ENCODE results near the gene ARHGAP22. TPM values are rescaled to one million over a fixed set of nuclear protein-coding genes. Genes with fewer than 3 reads are reported as not detected.

The ARHGAP22 gene
- polyA plus RNA-seq, 1 of the 3 experiments (the other 2 are of a cell fraction), result 12.4 TPM

- Histone ChIP-seq H3K27me3 (ENCODE audit: insufficient read depth) (no peaks in the 10 kb centered on the region), H2AFZ (ENCODE audit: low read depth) (no peak overlapping the region), H3F3A (replicated peaks; ENCODE audit: insufficient read depth) (peaks cover 5% of the 10 kb centered on the region), H3K4me1 (ENCODE audit: control insufficient read depth in 1 of 2, insufficient read depth in 2 of 2, low read depth in 1 of 2, low read length in 1 of 2) (peaks cover 9 to 10% of the 10 kb centered on the region in 2 experiments), H4K20me1 (ENCODE audit: insufficient read depth) (0 out of 2 replicates have a peak, but pooled peaks cover 7% of the 10 kb centered on the region), H3K9me2 (no peaks in the 10 kb centered on the region), H3K9me3 (no peaks in the 10 kb centered on the region), H3K27ac (ENCODE audit: low read depth in 2 of 2, low read length in 1 of 2) (peak overlapping the region; percentile 11 to 57; a peak in 3 of 4 replicates), H3K79me2 (ENCODE audit: insufficient read depth) (peaks cover 82% of the 10 kb centered on the region), H3K4me2 (0 out of 2 replicates have a peak overlapping the region, but pooled peaks have one; percentile 17), H3K4me3 (ENCODE audit: low read depth in 2 of 2, low read length in 1 of 2) (no peak overlapping the region), H3K36me3 (replicated peaks in 1 of 2; ENCODE audit: control insufficient read depth in 1 of 2, insufficient read depth in 2 of 2, low read length in 1 of 2) (no peaks in the 10 kb centered on the region), H3K9ac (no peak overlapping the region)
- POLR2A ChIA-PET, result interaction anchor here (0.6 kb wide), 1 partner anchor 206 kb away, joined by 4 read pairs; no protein-coding TSS in a partner anchor
- no peak for TF ChIP-seq TCF12 (IDR thresholded peaks at IDR 0.05)
- TF ChIP-seq GABPA (IDR thresholded peaks at IDR 0.05; ENCODE audit: low read depth), result no peak
- TF ChIP-seq FOSL2 (IDR thresholded peaks at IDR 0.05; ENCODE audit: borderline replicate concordance, low read depth), result no peak
- TF ChIP-seq ZBTB33 (IDR thresholded peaks at IDR 0.05; ENCODE audit: borderline replicate concordance, low read depth), result no peak
- no peak for TF ChIP-seq FOXM1 (IDR thresholded peaks at IDR 0.05; ENCODE audit: low read depth)
- TF ChIP-seq CHD2 (IDR thresholded peaks at IDR 0.05; ENCODE audit: low read length, partially characterized antibody), result no peak
- no peak for TF ChIP-seq USF1 (IDR thresholded peaks at IDR 0.05; ENCODE audit: borderline replicate concordance, low read depth)
- peak; percentile 29; the same call in 1 of the 2 replicates for TF ChIP-seq GATA2 (CRISPR knock-in tag; IDR thresholded peaks at IDR 0.05)
- WGBS (ENCODE audit: low lambda C conversion rate), result 85% methylated on average over 5 of the region's 5 CpGs
- CTCF ChIA-PET, result no interaction called here
- no peak for DNase-seq
Measured at GRCh38 chr10:48399056-48399541, 205.8 kb downstream of the ARHGAP22 start.

GRCh38 chr10:48398261-48398660 is 206.6 kb downstream of the ARHGAP22 start:
- H3F3A ChIP-seq (replicated peaks; ENCODE audit: insufficient read depth), result peaks cover 5% of the 10 kb centered on the region
- H3K4me2 ChIP-seq, result no peak overlapping the region
- no peaks in the 10 kb centered on the region for H3K9me2 ChIP-seq
- 92% methylated on average over 4 of the region's 4 CpGs for WGBS (ENCODE audit: low lambda C conversion rate)
- no peaks in the 10 kb centered on the region for H3K36me3 ChIP-seq (replicated peaks in 1 of 2; ENCODE audit: control insufficient read depth in 1 of 2, insufficient read depth in 2 of 2, low read length in 1 of 2)
- TF ChIP-seq GABPA (IDR thresholded peaks at IDR 0.05; ENCODE audit: low read depth), result no peak
- H3K4me1 ChIP-seq (ENCODE audit: control insufficient read depth in 1 of 2, insufficient read depth in 2 of 2, low read depth in 1 of 2, low read length in 1 of 2), result peaks cover 9 to 19% of the 10 kb centered on the region in 2 experiments
- DNase-seq, result no peak
- ChIA-PET POLR2A (no interaction called here), CTCF (no interaction called here)
- no peaks in the 10 kb centered on the region for H3K9me3 ChIP-seq
- peaks cover 84% of the 10 kb centered on the region for H3K79me2 ChIP-seq (ENCODE audit: insufficient read depth)
- H3K9ac ChIP-seq, result no peak overlapping the region
- no peak overlapping the region for H3K27ac ChIP-seq (ENCODE audit: low read depth in 2 of 2, low read length in 1 of 2)
- no peaks in the 10 kb centered on the region for H3K27me3 ChIP-seq (ENCODE audit: insufficient read depth)
- H3K4me3 ChIP-seq (ENCODE audit: low read depth in 2 of 2, low read length in 1 of 2), result no peak overlapping the region
- H2AFZ ChIP-seq (ENCODE audit: low read depth), result no peak overlapping the region
- 0 out of 2 replicates have a peak, but pooled peaks cover 7% of the 10 kb centered on the region for H4K20me1 ChIP-seq (ENCODE audit: insufficient read depth)

Small RNA genes within 50 kb of the gene (small RNA-seq; reads per million reads assigned to genes)
- 0 reads per million in 7 experiments for gene AC016397.1

Other genes starting within 250 kb of the ARHGAP22 start
- gene WDFY4, start 79.8 kb upstream of the ARHGAP22 start, polyA plus RNA-seq (2012; rRNA removed), result not detected in 2 replicates